Measurements from ENCODE around the gene TUBA3E.
"Not testable (repeated sequence)": the region's sequence is repeated elsewhere in the genome, so short reads cannot be mapped to it uniquely, and the experiment has no call there.

The TUBA3E gene

GRCh38 chr2:130228005-130228404 is 29.8 kb upstream of the TUBA3E start:
- H3K4me3 ChIP-seq (ENCODE audit: low read depth, low read length), result not testable (repeated sequence)

GRCh38 chr2:130222523-130222922 is 24.3 kb upstream of the TUBA3E start:
- H3K4me3 ChIP-seq (ENCODE audit: low read depth, low read length), result not testable (repeated sequence)

GRCh38 chr2:130220505-130220904 is 22.3 kb upstream of the TUBA3E start:
- H3K4me3 ChIP-seq (ENCODE audit: low read depth, low read length), result not testable (repeated sequence)

- H3K4me3 ChIP-seq (ENCODE audit: low read depth, low read length), result not testable (repeated sequence)
Observed at GRCh38 chr2:130219147-130219546, 20.9 kb upstream of the TUBA3E start.

GRCh38 chr2:130207051-130207450 is 8.8 kb upstream of the TUBA3E start:
- not testable (repeated sequence) for H3K4me3 ChIP-seq (ENCODE audit: low read depth, low read length)

- H3K4me3 ChIP-seq (ENCODE audit: low read depth, low read length), result not testable (repeated sequence)
Observed at GRCh38 chr2:130203150-130203549, 4.9 kb upstream of the TUBA3E start.

GRCh38 chr2:130202518-130202917 is 4.3 kb upstream of the TUBA3E start:
- not testable (repeated sequence) for H3K4me3 ChIP-seq (ENCODE audit: low read depth, low read length)

GRCh38 chr2:130196052-130196451 is 2.2 kb downstream of the TUBA3E start:
- not testable (repeated sequence) for H3K4me3 ChIP-seq (ENCODE audit: low read depth, low read length)

- not testable (repeated sequence) for H3K4me3 ChIP-seq (ENCODE audit: low read depth, low read length)
Observed at GRCh38 chr2:130195089-130195635, 3.1 kb downstream of the TUBA3E start.

- not testable (repeated sequence) for H3K4me3 ChIP-seq (ENCODE audit: low read depth, low read length)
Observed at GRCh38 chr2:130193824-130194223, 4.4 kb downstream of the TUBA3E start.

GRCh38 chr2:130192451-130192850 is 5.8 kb downstream of the TUBA3E start:
- H3K4me3 ChIP-seq (ENCODE audit: low read depth, low read length), result not testable (repeated sequence)

- H3K4me3 ChIP-seq (ENCODE audit: low read depth, low read length), result not testable (repeated sequence)
Observed at GRCh38 chr2:130191319-130191718, 6.9 kb downstream of the TUBA3E start.

GRCh38 chr2:130190237-130190636 is 8.0 kb downstream of the TUBA3E start:
- H3K4me3 ChIP-seq (ENCODE audit: low read depth, low read length), result no peak overlapping the region
- no peak for TF ChIP-seq CTCF (IDR thresholded peaks at IDR 0.05; ENCODE audit: borderline replicate concordance, insufficient read depth, low read depth, low read length)

- not testable (repeated sequence) for H3K4me3 ChIP-seq (ENCODE audit: low read depth, low read length)
Observed at GRCh38 chr2:130188958-130189357, 9.3 kb downstream of the TUBA3E start.

- H3K4me3 ChIP-seq (ENCODE audit: low read depth, low read length), result not testable (repeated sequence)
Observed at GRCh38 chr2:130187859-130188792, 10.1 kb downstream of the TUBA3E start.
